AG09309 (cell line): ENCODE data around the gene CEP83.

ENCODE experiments used
- DNase-seq: peaks from one replicate; pipeline ENCODE4 v3.0.0-alpha.2; 2010; ENCODE audit warnings: low read depth
- H3K4me3 ChIP-seq: 2 replicates; pipeline ENCODE4 v1.5.1; 2011; ENCODE audit warnings: mild to moderate bottlenecking, low read depth, low read length, moderate library complexity; ENCODE audit not compliant: control insufficient read depth
- TF ChIP-seq, protein P1 (sequence below): IDR thresholded peaks from 2 replicates; pipeline ENCODE4 v1.5.1; 2011; ENCODE audit warnings: mild to moderate bottlenecking, low read depth, low read length, inconsistent platforms; ENCODE audit not compliant: insufficient read depth, control insufficient read depth; ENCODE audit errors: missing control alignments

Gene CEP83

GRCh38 chr12:94304566-94305061 is 155.1 kb downstream of the CEP83 start:
- TF ChIP-seq, protein P1, sequence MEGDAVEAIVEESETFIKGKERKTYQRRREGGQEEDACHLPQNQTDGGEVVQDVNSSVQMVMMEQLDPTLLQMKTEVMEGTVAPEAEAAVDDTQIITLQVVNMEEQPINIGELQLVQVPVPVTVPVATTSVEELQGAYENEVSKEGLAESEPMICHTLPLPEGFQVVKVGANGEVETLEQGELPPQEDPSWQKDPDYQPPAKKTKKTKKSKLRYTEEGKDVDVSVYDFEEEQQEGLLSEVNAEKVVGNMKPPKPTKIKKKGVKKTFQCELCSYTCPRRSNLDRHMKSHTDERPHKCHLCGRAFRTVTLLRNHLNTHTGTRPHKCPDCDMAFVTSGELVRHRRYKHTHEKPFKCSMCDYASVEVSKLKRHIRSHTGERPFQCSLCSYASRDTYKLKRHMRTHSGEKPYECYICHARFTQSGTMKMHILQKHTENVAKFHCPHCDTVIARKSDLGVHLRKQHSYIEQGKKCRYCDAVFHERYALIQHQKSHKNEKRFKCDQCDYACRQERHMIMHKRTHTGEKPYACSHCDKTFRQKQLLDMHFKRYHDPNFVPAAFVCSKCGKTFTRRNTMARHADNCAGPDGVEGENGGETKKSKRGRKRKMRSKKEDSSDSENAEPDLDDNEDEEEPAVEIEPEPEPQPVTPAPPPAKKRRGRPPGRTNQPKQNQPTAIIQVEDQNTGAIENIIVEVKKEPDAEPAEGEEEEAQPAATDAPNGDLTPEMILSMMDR, result no peak

GRCh38 chr12:94304012-94304411 is 155.7 kb downstream of the CEP83 start:
- no peak for DNase-seq
- TF ChIP-seq, protein P1, result no peak
- H3K4me3 ChIP-seq, result no peak overlapping the region

More at GRCh38 chr12:94304566-94305061, 155.1 kb downstream of the CEP83 start:
- H3K4me3 ChIP-seq, result no peak overlapping the region
- no peak for DNase-seq

DNA sequence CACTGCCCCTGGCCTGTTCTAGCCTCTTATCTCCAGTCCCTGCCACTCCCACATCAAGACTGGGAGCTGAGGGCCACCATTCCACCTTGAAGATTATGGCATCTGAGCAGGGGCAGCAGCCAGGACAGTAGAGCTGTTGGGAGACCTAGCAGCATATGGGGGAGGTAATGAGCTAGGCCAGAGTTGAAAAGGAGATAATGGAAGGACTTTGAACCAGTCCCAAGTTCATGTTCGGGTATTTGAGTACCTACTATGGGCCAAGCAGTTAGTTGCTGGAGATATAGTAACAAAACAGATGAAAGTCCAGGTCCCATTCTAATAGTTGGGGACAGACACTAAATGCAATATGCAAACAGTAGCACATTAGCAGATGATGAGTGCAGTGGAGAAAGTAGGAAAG is 159.8 kb downstream of the CEP83 start:
- TF ChIP-seq, protein P1, result no peak
- DNase-seq, result no peak
- H3K4me3 ChIP-seq, result no peak overlapping the region

- TF ChIP-seq, protein P1, result no peak
- DNase-seq, result no peak
- H3K4me3 ChIP-seq, result no peak overlapping the region
Measured at GRCh38 chr12:94297876-94298505, 161.7 kb downstream of the CEP83 start.

- TF ChIP-seq, protein P1, result no peak
- H3K4me3 ChIP-seq, result no peak overlapping the region
- DNase-seq, result no peak
Measured at GRCh38 chr12:94297096-94297699, 162.5 kb downstream of the CEP83 start.

DNA sequence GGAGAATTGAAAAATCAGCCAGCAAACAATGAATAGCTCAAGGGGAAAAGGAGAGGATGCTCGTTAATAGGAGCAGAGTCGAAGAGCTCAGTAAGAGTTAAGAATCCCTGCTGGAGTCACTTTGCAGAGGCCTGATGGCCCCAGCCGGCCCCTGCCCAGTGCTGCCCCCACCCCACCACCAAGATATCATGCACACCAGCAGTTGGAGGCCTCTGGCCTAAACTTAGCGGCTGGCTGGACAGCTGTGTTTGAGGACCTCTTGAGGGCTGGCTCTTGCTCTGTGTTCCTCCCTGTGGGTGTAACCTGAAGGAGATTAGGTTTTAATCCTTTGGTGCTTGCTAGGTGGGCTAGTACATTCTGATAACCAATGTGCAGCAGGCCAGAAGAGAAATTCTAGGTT is 169.3 kb downstream of the CEP83 start:
- no peak overlapping the region for H3K4me3 ChIP-seq
- TF ChIP-seq, protein P1, result no peak
- no peak for DNase-seq
